PC-3 (cell line): Measurements from ENCODE around the gene MIDN. TPM values are rescaled to one million over a fixed set of nuclear protein-coding genes. Genes with fewer than 3 reads are reported as not detected.

Experiments
- ATAC-seq: fragments of 200-7000 bp; cut with Tn5 transposase; 2 replicates; pipeline ENCODE4 v1.9.1; 2020; ENCODE audit warnings: mild to moderate bottlenecking, moderate library complexity
- BruUV-seq: library from RNA; stranded (reverse); fragments of 400-500 nt; replicated peaks from 2 replicates; lab custom pipeline; 2021; lab: Mats Ljungman, UMichigan
- CTCF ChIA-PET: fragments of 300-600 bp; sonication (Branson Sonifier 250); formaldehyde crosslinking; loops from one replicate; lab custom pipeline; 2022; ENCODE audit warnings: antibody characterized with exemption; lab: Charles Lee
- POLR2A ChIA-PET: fragments of 300-600 bp; sonication (Branson Sonifier 250); formaldehyde crosslinking; loops from one replicate; lab custom pipeline; 2022; ENCODE audit warnings: antibody characterized with exemption; ENCODE audit not compliant: unreplicated experiment; lab: Charles Lee
- DNase-seq: peaks from one replicate; pipeline ENCODE4 v3.0.0-alpha.2; 2015
- H2AFZ ChIP-seq: fragments of 300-600 bp; sonication (generic); 2 replicates; pipeline ENCODE4 v1.6.0; 2016; ENCODE audit warnings: antibody characterized with exemption, low read length
- H3F3A ChIP-seq: fragments of 300-600 bp; sonication (generic); one replicate; pipeline ENCODE4 v1.6.0; 2017; ENCODE audit warnings: antibody characterized with exemption, low read length, control low read depth, mild to moderate bottlenecking; ENCODE audit not compliant: unreplicated experiment
- H3K27ac ChIP-seq: fragments of 300-600 bp; sonication (generic); 2 replicates; pipeline ENCODE4 v1.5.1; 2016; ENCODE audit warnings: mild to moderate bottlenecking, low read length
- H3K27me3 ChIP-seq: fragments of 300-600 bp; sonication (generic); 2 replicates; pipeline ENCODE4 v1.6.1; 2016; ENCODE audit warnings: low read length, mixed read lengths
- H3K36me3 ChIP-seq: fragments of 300-600 bp; sonication (generic); 2 replicates; pipeline ENCODE4 v1.6.1; 2016; ENCODE audit warnings: low read depth, mixed run types, low read length, mixed read lengths
- H3K4me1 ChIP-seq: fragments of 300-600 bp; sonication (generic); 2 replicates; pipeline ENCODE4 v1.5.1; 2016; ENCODE audit warnings: low read length; ENCODE audit not compliant: insufficient read depth
- H3K4me2 ChIP-seq: fragments of 300-600 bp; sonication (generic); 2 replicates; pipeline ENCODE4 v1.6.0; 2016; ENCODE audit warnings: low read length
- H3K4me3 ChIP-seq: fragments of 300-600 bp; sonication (generic); 2 replicates; pipeline ENCODE4 v1.5.1; 2016; ENCODE audit warnings: mild to moderate bottlenecking, low read length, mixed read lengths
- H3K79me2 ChIP-seq: fragments of 300-600 bp; sonication (generic); 2 replicates; pipeline ENCODE4 v1.6.1; 2017; ENCODE audit warnings: low read length, mixed read lengths
- H3K9ac ChIP-seq: fragments of 300-600 bp; sonication (generic); 2 replicates; pipeline ENCODE4 v1.6.0; 2016; ENCODE audit warnings: mild to moderate bottlenecking, low read length
- H3K9me2 ChIP-seq: fragments of 300-600 bp; sonication (generic); replicated peaks from 2 replicates; pipeline ENCODE4 v1.6.1; 2016; ENCODE audit warnings: mixed run types, low read length, mixed read lengths
- H3K9me3 ChIP-seq: fragments of 300-600 bp; sonication (generic); 2 replicates; pipeline ENCODE4 v1.6.1; 2016; ENCODE audit warnings: low read length, mixed read lengths
- H4K20me1 ChIP-seq: fragments of 300-600 bp; sonication (generic); 2 replicates; pipeline ENCODE4 v1.6.1; 2016; ENCODE audit warnings: low read length, mixed read lengths
- EZH2 ChIP-seq: fragments of 300-600 bp; sonication (generic); IDR thresholded peaks from one replicate; pipeline ENCODE4 v1.6.1; 2017; ENCODE audit warnings: antibody characterized with exemption, mild to moderate bottlenecking, low read length; ENCODE audit not compliant: unreplicated experiment
- EZH2phosphoT487 ChIP-seq: fragments of 300-600 bp; sonication (generic); IDR thresholded peaks from 2 replicates; pipeline ENCODE4 v1.6.1; 2018; ENCODE audit warnings: mild to moderate bottlenecking, antibody characterized with exemption, low read length, borderline replicate concordance
- intact Hi-C: fragments of 100-400 bp; cut with micrococcal nuclease; formaldehyde crosslinking; loops from 2 replicates; pipeline ENCODE4 v1.9.0; 2023
- total RNA-seq: library from RNA; depleted of rRNA; stranded (reverse); fragments of >200 nt; gene quantifications from 2 replicates; pipeline ENCODE4 v1.2.3, GENCODE V29; 2014
- TF ChIP-seq, protein P1 (sequence below): fragments of 300-600 bp; sonication (generic); conservative IDR thresholded peaks from 2 replicates; pipeline ENCODE4 v1.5.1; 2017; ENCODE audit warnings: antibody characterized with exemption, low read depth, mild to moderate bottlenecking, low read length

MIDN gene
- total RNA-seq, 1 experiment from 2014 or later, result 17.3 TPM

DNA sequence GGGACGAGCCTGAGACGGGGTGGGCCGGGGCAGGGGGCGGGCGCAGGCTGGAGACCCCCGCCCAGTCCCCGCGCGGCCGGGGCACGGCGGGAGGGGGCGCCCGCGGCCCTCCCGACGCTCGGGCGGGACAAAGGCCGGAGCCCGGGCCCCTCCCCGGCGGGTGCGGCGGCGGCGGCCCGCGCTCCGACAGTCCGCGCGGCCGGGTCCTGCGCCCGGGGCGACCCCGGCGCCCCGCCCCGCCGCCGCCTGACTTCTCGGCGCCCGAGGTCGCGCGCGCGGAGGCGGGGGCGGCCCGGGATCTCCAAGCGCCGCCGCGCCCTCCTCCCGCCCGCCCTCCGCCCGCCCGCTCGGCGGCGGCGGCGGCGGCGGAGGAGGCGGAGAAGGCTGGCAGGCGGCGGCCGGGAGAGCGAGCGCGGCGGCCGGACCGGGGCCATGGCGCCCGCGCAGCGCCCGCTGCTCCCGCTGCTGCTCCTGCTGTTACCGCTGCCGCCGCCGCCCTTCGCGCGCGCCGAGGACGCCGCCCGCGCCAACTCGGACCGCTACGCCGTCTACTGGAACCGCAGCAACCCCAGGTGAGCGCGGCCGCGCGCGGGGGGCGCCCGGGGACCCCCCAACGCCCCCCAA is 37.5 kb downstream of the MIDN start, which contains the start of gene EFNA2:
EFNA2 (plus strand) TSS at position 137 of the 624 bp plus-strand sequence; CDS start at position 433, 296 bp downstream.
- Histone ChIP-seq H3K27ac (no peak within 1 kb of the TSS), H3K4me2 (no peak within 1 kb of the TSS), H3K36me3 (no peaks in the 10 kb centered on the region), H4K20me1 (no peaks in the 10 kb centered on the region), H3K27me3 (peaks cover 44% of the 10 kb centered on the region), H3K9me2 (no peaks in the 10 kb centered on the region), H3K9me3 (no peaks in the 10 kb centered on the region), H3K79me2 (no peaks in the 10 kb centered on the region), H2AFZ (no peak within 1 kb of the TSS), H3K4me1 (no peaks in the 10 kb centered on the region), H3K4me3 (no peak within 1 kb of the TSS), H3K9ac (no peak within 1 kb of the TSS), H3F3A (no peaks in the 10 kb centered on the region)
- ATAC-seq (no peak), DNase-seq (no peak)
- intact Hi-C loops, result no loop called here
- ChIA-PET POLR2A (no interaction called here), CTCF (no interaction called here)
- no TSS peak for BruUV-seq
- TF ChIP-seq EZH2 (no peak), EZH2phosphoT487 (no peak)
- TF ChIP-seq, protein P1, sequence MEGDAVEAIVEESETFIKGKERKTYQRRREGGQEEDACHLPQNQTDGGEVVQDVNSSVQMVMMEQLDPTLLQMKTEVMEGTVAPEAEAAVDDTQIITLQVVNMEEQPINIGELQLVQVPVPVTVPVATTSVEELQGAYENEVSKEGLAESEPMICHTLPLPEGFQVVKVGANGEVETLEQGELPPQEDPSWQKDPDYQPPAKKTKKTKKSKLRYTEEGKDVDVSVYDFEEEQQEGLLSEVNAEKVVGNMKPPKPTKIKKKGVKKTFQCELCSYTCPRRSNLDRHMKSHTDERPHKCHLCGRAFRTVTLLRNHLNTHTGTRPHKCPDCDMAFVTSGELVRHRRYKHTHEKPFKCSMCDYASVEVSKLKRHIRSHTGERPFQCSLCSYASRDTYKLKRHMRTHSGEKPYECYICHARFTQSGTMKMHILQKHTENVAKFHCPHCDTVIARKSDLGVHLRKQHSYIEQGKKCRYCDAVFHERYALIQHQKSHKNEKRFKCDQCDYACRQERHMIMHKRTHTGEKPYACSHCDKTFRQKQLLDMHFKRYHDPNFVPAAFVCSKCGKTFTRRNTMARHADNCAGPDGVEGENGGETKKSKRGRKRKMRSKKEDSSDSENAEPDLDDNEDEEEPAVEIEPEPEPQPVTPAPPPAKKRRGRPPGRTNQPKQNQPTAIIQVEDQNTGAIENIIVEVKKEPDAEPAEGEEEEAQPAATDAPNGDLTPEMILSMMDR, result no peak

DNA sequence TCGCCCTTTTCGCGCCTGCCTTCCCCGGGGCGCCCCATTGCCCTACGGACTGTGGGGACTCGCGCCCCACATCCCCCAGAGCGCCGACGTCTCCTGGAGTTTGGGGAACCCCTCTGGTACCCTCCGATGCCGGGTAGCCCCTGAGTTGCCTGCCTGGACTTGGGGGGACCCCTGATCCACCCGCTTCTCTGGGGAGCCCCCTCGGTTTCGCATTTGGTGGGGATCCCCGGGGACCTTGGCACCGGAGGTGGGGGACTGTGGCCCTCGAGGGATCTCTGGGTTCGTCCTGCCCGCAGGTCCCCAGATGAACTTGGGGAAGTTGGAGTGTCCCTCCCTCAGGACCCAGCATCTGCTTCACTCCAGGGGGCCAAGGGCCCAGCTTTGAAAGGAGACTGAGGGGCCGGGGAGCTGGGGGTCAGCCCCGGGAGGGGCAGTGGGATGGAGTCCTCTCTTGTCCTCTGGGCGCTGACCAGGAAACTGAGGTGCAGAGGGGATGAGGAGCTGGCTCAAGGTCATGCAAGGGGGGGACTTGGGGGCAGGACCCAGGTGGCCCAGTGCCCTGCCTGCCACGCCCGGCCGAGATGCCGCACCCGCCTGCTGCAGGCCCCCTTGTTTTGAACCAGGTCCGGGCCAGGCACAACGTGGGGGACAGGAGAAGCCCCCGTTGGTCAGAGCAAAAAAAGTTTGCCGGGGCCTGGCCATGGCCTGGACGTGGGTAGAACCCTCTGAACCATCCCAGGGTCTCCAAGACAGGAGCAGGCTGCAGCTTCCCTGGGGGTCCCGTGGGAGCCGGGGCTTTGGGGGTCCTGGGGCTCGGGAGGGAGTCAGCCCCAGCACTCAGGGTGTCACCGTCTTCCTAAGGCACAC is 38.3 kb downstream of the MIDN start:
- Histone ChIP-seq H3F3A (no peaks in the 10 kb centered on the region), H3K79me2 (no peaks in the 10 kb centered on the region), H2AFZ (no peak overlapping the region), H4K20me1 (no peaks in the 10 kb centered on the region), H3K9me3 (no peaks in the 10 kb centered on the region), H3K9me2 (no peaks in the 10 kb centered on the region), H3K36me3 (no peaks in the 10 kb centered on the region), H3K27me3 (peaks cover 45% of the 10 kb centered on the region), H3K4me1 (no peaks in the 10 kb centered on the region), H3K4me3 (no peak overlapping the region), H3K9ac (no peak overlapping the region), H3K27ac (no peak overlapping the region), H3K4me2 (no peak overlapping the region)
- no TSS peak for BruUV-seq
- DNase-seq (no peak), ATAC-seq (no peak)
- intact Hi-C loops, result no loop called here
- TF ChIP-seq, protein P1, result no peak
- TF ChIP-seq EZH2phosphoT487 (no peak), EZH2 (peak; percentile 11)
- ChIA-PET POLR2A (no interaction called here), CTCF (no interaction called here)
